Ammon's horn (tissue), 1 donor: ENCODE results near the gene CROT.
"Not testable (repeated sequence)": the region's sequence is repeated elsewhere in the genome, so short reads cannot be mapped to it uniquely, and the experiment has no call there.

Source experiments
- DNase-seq: peaks from one replicate; pipeline ENCODE4 v3.0.0-alpha.2; 2016; ENCODE audit warnings: low spot score

The CROT gene

GRCh38 chr7:87345166-87345927, at the start of gene CROT:
Gene CROT (plus strand): TSS chr7:87345664. CDS start chr7:87349069, 3,405 bp downstream.
- DNase-seq, result peak; percentile 97

GRCh38 chr7:87300756-87301155, 44.7 kb upstream of the CROT start:
- DNase-seq, result no peak

DNA sequence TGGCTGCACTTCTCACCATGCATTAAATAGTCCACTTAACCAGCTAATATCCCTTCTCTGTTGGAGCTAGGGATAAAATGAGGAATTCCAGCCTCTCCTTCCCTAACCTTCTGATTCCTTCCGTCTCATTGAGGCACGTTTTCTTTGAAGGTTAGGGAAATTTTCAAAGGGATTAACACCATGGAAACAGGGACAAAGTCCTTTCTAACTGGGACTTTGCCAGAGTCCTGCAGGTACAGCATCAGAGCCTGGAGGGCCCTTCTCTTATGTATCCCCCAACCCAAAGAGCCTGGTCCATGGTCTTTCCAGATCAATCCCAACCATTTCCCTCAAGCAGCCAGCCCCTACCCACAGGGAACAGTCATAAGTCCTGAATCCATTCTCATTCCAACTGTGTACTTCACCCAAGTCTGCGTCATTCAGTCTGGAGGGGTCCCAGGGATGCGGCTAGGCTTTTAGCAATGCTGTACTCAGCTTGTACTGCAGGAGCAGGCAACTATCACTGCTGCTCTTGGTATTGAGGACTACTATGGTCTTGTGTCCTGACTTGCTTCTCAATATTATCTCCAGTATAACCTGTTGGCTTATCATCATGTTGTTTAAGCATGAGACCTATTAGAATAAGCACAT, 34.6 kb upstream of the CROT start:
- DNase-seq, result no peak

- peak; percentile 85 for DNase-seq
Observed at GRCh38 chr7:87312215-87312865, 33.1 kb upstream of the CROT start.

- DNase-seq, result no peak
Observed at GRCh38 chr7:87316097-87316700, 29.3 kb upstream of the CROT start.

GRCh38 chr7:87316846-87317552, 28.5 kb upstream of the CROT start:
- no peak for DNase-seq

GRCh38 chr7:87317691-87318245, 27.7 kb upstream of the CROT start:
- no peak for DNase-seq

GRCh38 chr7:87318741-87319140, 26.7 kb upstream of the CROT start:
- DNase-seq, result no peak

DNA sequence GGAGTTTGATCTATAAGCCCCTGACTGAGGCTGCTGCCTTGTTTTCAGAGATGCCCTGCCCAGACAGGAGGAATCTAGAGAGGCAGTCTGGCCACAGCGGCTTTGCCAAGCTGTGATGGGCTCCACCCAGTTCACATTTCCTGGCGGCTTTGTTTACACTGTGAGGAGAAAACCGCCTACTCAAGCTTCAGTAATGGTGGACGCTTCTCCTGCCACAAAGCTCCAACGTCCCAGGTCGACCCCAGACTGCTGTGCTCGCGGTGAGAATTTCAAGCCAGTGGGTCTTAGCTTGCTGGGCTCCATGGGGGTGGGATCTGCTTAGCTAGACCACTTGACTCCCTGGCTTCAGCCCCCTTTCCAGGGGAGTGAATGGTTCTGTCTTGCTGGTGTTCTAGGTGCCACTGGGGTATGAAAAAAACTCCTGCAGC, 26.3 kb upstream of the CROT start:
- not testable (repeated sequence) for DNase-seq

GRCh38 chr7:87322912-87323311, 22.6 kb upstream of the CROT start:
- no peak for DNase-seq

- DNase-seq, result no peak
Observed at GRCh38 chr7:87325576-87326370, 19.7 kb upstream of the CROT start.

DNA sequence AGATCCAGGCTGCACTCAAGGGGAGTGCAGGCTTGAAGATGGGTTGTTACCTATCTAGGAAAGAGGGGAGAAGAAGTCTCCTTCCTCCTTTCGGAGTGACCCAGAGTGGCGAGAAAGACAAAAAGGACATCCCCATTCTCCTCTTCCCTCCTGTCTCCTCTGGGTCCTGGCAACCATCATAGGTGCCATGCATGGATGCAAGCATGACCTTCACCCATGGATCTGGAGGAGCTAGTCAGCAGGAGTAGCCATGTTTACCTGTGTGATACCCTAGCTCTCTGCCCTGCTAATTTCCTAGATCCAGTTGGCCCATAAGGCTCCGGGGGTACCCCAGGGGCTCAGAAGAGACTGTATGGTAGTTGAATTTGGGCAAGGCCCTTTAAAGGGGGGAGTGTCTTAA, 17.2 kb upstream of the CROT start:
- no peak for DNase-seq

- DNase-seq, result no peak
Observed at GRCh38 chr7:87330316-87330715, 15.1 kb upstream of the CROT start.

- DNase-seq, result no peak
Observed at GRCh38 chr7:87330942-87331341, 14.5 kb upstream of the CROT start.

- DNase-seq, result no peak
Observed at GRCh38 chr7:87331687-87332252, 13.7 kb upstream of the CROT start.

GRCh38 chr7:87332321-87332720, 13.1 kb upstream of the CROT start:
- DNase-seq, result no peak

- no peak for DNase-seq
Observed at GRCh38 chr7:87336136-87336535, 9.3 kb upstream of the CROT start.

DNA sequence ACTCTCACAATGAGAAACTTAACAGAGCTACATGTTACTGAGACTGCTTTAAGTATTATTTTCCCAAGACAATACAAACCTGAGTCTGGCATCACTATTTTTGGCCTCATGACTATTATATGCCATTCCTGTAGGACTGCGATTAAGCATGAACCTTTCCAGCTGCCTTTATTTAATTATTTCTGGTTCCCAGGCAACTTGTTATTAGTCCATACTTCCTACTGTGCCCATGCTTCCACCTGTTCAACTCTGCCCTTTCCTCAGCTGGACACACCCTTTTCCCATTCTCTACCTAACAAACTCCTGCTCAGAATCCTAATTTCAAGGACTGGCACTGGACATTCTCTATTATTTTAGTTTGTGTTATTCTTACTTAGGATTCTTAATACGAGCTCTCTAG, 8.1 kb upstream of the CROT start:
- DNase-seq, result no peak

GRCh38 chr7:87339373-87339897, 6.0 kb upstream of the CROT start:
- DNase-seq, result no peak

DNA sequence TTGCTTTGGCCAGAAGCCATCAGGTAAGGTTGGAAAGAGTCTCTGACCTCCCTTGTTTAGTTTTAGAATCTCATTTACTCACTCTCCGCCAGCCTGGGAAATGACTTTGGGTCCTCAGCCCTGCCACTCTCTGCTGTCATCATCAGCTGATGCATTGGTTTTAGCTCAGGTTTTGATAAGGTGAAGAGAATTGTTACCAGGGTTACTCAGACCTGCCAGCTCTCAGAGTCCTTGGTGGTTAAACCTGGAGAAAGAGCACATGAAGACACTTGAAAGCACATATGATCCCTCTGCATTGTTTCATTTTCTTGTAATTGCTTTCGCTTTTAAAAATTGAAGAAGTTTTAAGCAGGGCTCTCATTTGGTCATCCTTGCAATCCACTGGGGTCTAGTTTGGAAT, 4.0 kb upstream of the CROT start:
- DNase-seq, result no peak
